Mammary epithelial cell (primary cell): ENCODE data around the gene PREX1.

Experiments
- EZH2 ChIP-seq: IDR thresholded peaks from 2 replicates; pipeline ENCODE4 v1.6.1; 2012; ENCODE audit warnings: low read length, inconsistent platforms, borderline replicate concordance
- TF ChIP-seq, protein P1 (sequence below), 2 donors: IDR thresholded peaks in 1 of 2; conservative IDR thresholded peaks in 1 of 2; 2 replicates each; pipeline ENCODE4 v1.5.1; 2011 to 2012; ENCODE audit warnings: inconsistent platforms in 2 of 2, low read length in 2 of 2, mild to moderate bottlenecking in 2 of 2, control low read depth in 1 of 2, low read depth in 1 of 2; ENCODE audit not compliant: insufficient read depth in 1 of 2; ENCODE audit errors: extremely low read depth in 1 of 2

DNA sequence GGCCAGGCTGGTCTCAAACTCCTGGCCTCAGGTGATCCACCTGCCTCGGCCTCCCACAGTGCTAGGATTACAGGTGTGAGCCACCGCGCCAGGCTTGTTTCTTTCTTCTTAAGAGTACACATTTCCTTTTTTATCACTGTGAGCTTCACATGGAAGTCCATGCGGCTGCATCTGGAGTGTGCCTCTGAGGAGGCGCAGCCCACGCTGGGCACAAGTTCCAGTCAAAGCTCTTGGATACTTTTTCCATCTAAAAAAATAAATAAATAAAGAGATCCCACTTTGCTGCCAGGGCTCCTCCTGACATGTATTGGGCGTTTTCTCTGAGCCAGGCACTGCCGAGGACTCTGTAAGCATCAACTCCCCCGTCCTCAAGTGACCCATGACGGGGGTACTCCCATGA lies 123.0 kb downstream of the PREX1 start:
- TF ChIP-seq, protein P1, sequence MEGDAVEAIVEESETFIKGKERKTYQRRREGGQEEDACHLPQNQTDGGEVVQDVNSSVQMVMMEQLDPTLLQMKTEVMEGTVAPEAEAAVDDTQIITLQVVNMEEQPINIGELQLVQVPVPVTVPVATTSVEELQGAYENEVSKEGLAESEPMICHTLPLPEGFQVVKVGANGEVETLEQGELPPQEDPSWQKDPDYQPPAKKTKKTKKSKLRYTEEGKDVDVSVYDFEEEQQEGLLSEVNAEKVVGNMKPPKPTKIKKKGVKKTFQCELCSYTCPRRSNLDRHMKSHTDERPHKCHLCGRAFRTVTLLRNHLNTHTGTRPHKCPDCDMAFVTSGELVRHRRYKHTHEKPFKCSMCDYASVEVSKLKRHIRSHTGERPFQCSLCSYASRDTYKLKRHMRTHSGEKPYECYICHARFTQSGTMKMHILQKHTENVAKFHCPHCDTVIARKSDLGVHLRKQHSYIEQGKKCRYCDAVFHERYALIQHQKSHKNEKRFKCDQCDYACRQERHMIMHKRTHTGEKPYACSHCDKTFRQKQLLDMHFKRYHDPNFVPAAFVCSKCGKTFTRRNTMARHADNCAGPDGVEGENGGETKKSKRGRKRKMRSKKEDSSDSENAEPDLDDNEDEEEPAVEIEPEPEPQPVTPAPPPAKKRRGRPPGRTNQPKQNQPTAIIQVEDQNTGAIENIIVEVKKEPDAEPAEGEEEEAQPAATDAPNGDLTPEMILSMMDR (conservative IDR thresholded peaks at IDR 0.05 in 1 of 2, IDR thresholded peaks at IDR 0.05 in 1 of 2; ENCODE audit: extremely low read depth in 1 of 2, insufficient read depth in 1 of 2, low read depth in 1 of 2, low read length in 2 of 2) = no peak
- TF ChIP-seq EZH2 = no peak
